ENCODE data around the gene C1QTNF2.

DNA sequence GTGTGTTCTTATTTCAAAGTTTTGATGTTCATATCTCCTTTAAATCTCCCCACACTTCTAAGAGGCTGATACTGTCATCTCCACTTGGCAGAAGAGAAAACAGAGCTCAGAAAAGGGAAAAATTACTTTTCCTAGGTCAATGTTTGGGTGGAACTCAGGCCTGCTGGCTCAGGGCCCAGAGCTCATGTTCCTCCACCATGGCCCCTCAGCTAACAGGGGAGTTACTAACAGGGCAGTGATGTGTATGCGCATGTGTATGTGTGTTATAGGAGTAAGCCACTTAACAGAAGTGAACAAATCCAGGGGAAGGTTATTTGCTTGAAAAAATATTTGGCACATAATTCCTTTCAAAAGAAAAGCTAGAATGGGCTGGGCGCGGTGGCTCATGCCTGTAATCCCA, 2.5 kb downstream of the C1QTNF2 start:
- TF ChIP-seq, protein P1, sequence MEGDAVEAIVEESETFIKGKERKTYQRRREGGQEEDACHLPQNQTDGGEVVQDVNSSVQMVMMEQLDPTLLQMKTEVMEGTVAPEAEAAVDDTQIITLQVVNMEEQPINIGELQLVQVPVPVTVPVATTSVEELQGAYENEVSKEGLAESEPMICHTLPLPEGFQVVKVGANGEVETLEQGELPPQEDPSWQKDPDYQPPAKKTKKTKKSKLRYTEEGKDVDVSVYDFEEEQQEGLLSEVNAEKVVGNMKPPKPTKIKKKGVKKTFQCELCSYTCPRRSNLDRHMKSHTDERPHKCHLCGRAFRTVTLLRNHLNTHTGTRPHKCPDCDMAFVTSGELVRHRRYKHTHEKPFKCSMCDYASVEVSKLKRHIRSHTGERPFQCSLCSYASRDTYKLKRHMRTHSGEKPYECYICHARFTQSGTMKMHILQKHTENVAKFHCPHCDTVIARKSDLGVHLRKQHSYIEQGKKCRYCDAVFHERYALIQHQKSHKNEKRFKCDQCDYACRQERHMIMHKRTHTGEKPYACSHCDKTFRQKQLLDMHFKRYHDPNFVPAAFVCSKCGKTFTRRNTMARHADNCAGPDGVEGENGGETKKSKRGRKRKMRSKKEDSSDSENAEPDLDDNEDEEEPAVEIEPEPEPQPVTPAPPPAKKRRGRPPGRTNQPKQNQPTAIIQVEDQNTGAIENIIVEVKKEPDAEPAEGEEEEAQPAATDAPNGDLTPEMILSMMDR (IDR thresholded peaks at IDR 0.05), result no peak
- no peak for TF ChIP-seq POLR2A (IDR thresholded peaks at IDR 0.05)

Data from thyroid gland (tissue), 4 donors.